Endothelial cell of umbilical vein (primary cell): ENCODE measurements around the gene L3MBTL4. TPM values are rescaled to one million over a fixed set of nuclear protein-coding genes. Genes with fewer than 3 reads are reported as not detected.

ENCODE experiments used
- BruUV-seq: library from RNA; stranded (reverse); fragments of 400-500 nt; replicated peaks from 2 replicates; lab custom pipeline; 2021; lab: Mats Ljungman, UMichigan
- CTCF ChIA-PET: fragments of 300-600, 350-600 bp; sonication (Branson Sonifier 250); formaldehyde crosslinking; loops from one replicate; lab custom pipeline; 2021; ENCODE audit warnings: antibody characterized with exemption, inconsistent platforms; lab: Charles Lee
- POLR2A ChIA-PET: fragments of 300-600, 350-600 bp; sonication (Branson Sonifier 250); formaldehyde crosslinking; loops from one replicate; lab custom pipeline; 2021; ENCODE audit warnings: antibody characterized with exemption, inconsistent platforms; lab: Charles Lee
- DNase-seq: peaks from one replicate; pipeline ENCODE4 v3.0.0-alpha.2; 2011; ENCODE audit warnings: low read depth, low spot score
- FAIRE-seq: peaks from 2 replicates; lab custom pipeline; 2011; peaks lifted over from hg19 to GRCh38; lab: Jason Lieb, UNC
- H2AFZ ChIP-seq: 2 replicates; pipeline ENCODE4 v1.6.0; 2012; ENCODE audit warnings: low read depth, low read length, control low read depth, inconsistent platforms
- H3K27ac ChIP-seq: 2 replicates; pipeline ENCODE4 v1.5.1; 2011; ENCODE audit warnings: low read depth, mild to moderate bottlenecking, control low read depth, low read length, moderate library complexity; ENCODE audit not compliant: insufficient read depth
- H3K27me3 ChIP-seq, 2 experiments: 2 replicates each; pipeline versions ENCODE4 v1.6.0 to v1.6.1; 2011; ENCODE audit warnings: low read length in 2 of 2, mixed read lengths in 1 of 2; ENCODE audit not compliant: control insufficient read depth in 2 of 2, insufficient read depth in 2 of 2
- H3K36me3 ChIP-seq, 2 experiments: 2 replicates in 1 of 2; 3 replicates in 1 of 2; pipeline ENCODE4 v1.5.1; 2011; ENCODE audit warnings: low read length in 2 of 2, mild to moderate bottlenecking in 1 of 2, moderate library complexity in 1 of 2; ENCODE audit not compliant: control insufficient read depth in 2 of 2, insufficient read depth in 2 of 2; ENCODE audit errors: extremely low read depth in 1 of 2
- H3K4me1 ChIP-seq: 3 replicates; pipeline ENCODE4 v1.5.1; 2011; ENCODE audit warnings: mild to moderate bottlenecking, low read length; ENCODE audit not compliant: control insufficient read depth, insufficient read depth; ENCODE audit errors: extremely low read depth
- H3K4me2 ChIP-seq: 2 replicates; pipeline ENCODE4 v1.6.1; 2011; ENCODE audit warnings: low read length, control low read depth, mixed read lengths; ENCODE audit not compliant: insufficient read depth
- H3K4me3 ChIP-seq, 3 experiments: fragments of 200-600 bp in 1 of 3; sonication (generic), shearing (Covaris generic) in 1 of 3; replicated peaks in 1 of 3; 2 replicates each; pipeline ENCODE4 v1.5.1; 2011 to 2016; ENCODE audit warnings: control low read depth in 3 of 3, low read length in 3 of 3, mild to moderate bottlenecking in 2 of 3, inconsistent platforms in 1 of 3, low read depth in 1 of 3, moderate library complexity in 1 of 3; ENCODE audit not compliant: insufficient read depth in 1 of 3
- H3K79me2 ChIP-seq: 2 replicates; pipeline ENCODE4 v1.6.0; 2012; ENCODE audit warnings: low read length, inconsistent platforms; ENCODE audit not compliant: control insufficient read depth, insufficient read depth
- H3K9ac ChIP-seq: replicated peaks from 2 replicates; pipeline ENCODE3; 2011; ENCODE audit warnings: low read length, control low read depth; ENCODE audit not compliant: insufficient read depth; ENCODE audit errors: extremely low read depth
- H3K9me1 ChIP-seq: replicated peaks from 3 replicates; pipeline ENCODE4 v1.6.0; 2011; ENCODE audit warnings: mild to moderate bottlenecking, low read length; ENCODE audit not compliant: control insufficient read depth, insufficient read depth; ENCODE audit errors: extremely low read depth
- H3K9me3 ChIP-seq: replicated peaks from 2 replicates; pipeline ENCODE4 v1.5.1; 2012; ENCODE audit warnings: low read length, inconsistent platforms; ENCODE audit not compliant: control insufficient read depth, insufficient read depth
- H4K20me1 ChIP-seq: replicated peaks from 2 replicates; pipeline ENCODE3; 2011; ENCODE audit warnings: mild to moderate bottlenecking, low read length; ENCODE audit not compliant: control insufficient read depth, insufficient read depth; ENCODE audit errors: extremely low read depth
- EZH2 ChIP-seq: IDR thresholded peaks from 2 replicates; pipeline ENCODE4 v1.6.1; 2012; ENCODE audit warnings: borderline replicate concordance, low read depth, mild to moderate bottlenecking, moderate library complexity, low read length, inconsistent platforms; ENCODE audit not compliant: severe bottlenecking
- FOS ChIP-seq: IDR thresholded peaks from 2 replicates; pipeline ENCODE4 v1.6.1; 2011; ENCODE audit warnings: mild to moderate bottlenecking, low read length, moderate library complexity, borderline replicate concordance; ENCODE audit not compliant: insufficient read depth
- GATA2 ChIP-seq: IDR thresholded peaks from 2 replicates; pipeline ENCODE4 v1.7.0; 2011; ENCODE audit warnings: low read depth, mild to moderate bottlenecking, moderate library complexity, mixed read lengths, low read length; ENCODE audit not compliant: insufficient read length, insufficient read depth
- JUN ChIP-seq: IDR thresholded peaks from 2 replicates; pipeline ENCODE4 v1.6.1; 2011; ENCODE audit warnings: borderline replicate concordance, low read depth; ENCODE audit not compliant: insufficient read length, insufficient read depth
- MYC ChIP-seq: IDR thresholded peaks from one replicate; pipeline ENCODE4 v1.6.1; 2011; ENCODE audit warnings: mild to moderate bottlenecking, low read depth, low read length
- POLR2A ChIP-seq: IDR thresholded peaks from 2 replicates; pipeline ENCODE4 v1.6.1; 2012; ENCODE audit warnings: low read depth, mild to moderate bottlenecking, control low read depth, low read length
- POLR2AphosphoS5 ChIP-seq: IDR thresholded peaks from 2 replicates; pipeline ENCODE4 v1.6.1; 2012; ENCODE audit warnings: low read depth, mild to moderate bottlenecking, control low read depth, low read length, moderate library complexity; ENCODE audit not compliant: insufficient read depth
- dilution Hi-C: fragments of 300-500 bp; cut with MboI; formaldehyde crosslinking; loops from one replicate; pipeline ENCODE4 v1.15.0; 2019; ENCODE audit warnings: low sequenced_read_pairs; ENCODE audit not compliant: extremely low pct_ligation_motif_present
- intact Hi-C: fragments of 100-400 bp; cut with micrococcal nuclease; formaldehyde crosslinking; loops from one replicate; pipeline ENCODE4 v1.10.0; 2022
- polyA plus RNA-seq, 4 experiments: library from polyadenylated mRNA; depleted of rRNA in 3 of 4; stranded (reverse) in 3 of 4; unstranded in 1 of 4; fragments of >200 nt; gene quantifications; 2 replicates each; pipeline versions ENCODE4 v1.2.1 to v1.2.3, GENCODE V29; 2011 to 2012; ENCODE audit warnings: missing spikeins in 1 of 4
- total RNA-seq: library from RNA; stranded (reverse); gene quantifications from 2 replicates; pipeline ENCODE4 v1.2.3, GENCODE V29; 2021
- TF ChIP-seq, protein P1 (sequence below), 2 donors: IDR thresholded peaks; 1 replicate in 1 of 2; 2 replicates in 1 of 2; pipeline ENCODE4 v1.5.1; 2011; ENCODE audit warnings: low read length in 2 of 2, mild to moderate bottlenecking in 2 of 2, moderate library complexity in 2 of 2, control low read depth in 1 of 2, inconsistent platforms in 1 of 2, low read depth in 1 of 2; ENCODE audit not compliant: insufficient read depth in 1 of 2; ENCODE audit errors: extremely low read depth in 1 of 2
- TF ChIP-seq, protein P2 (sequence below): IDR thresholded peaks from 2 replicates; pipeline ENCODE4 v1.6.1; 2011; ENCODE audit not compliant: insufficient read depth, insufficient read length

Gene L3MBTL4
- total and polyA plus RNA-seq, 2 donors (not counting 3 experiments of a cell fraction or from before 2014, with no cell fraction given) = 0.80 TPM; not detected in 1

DNA sequence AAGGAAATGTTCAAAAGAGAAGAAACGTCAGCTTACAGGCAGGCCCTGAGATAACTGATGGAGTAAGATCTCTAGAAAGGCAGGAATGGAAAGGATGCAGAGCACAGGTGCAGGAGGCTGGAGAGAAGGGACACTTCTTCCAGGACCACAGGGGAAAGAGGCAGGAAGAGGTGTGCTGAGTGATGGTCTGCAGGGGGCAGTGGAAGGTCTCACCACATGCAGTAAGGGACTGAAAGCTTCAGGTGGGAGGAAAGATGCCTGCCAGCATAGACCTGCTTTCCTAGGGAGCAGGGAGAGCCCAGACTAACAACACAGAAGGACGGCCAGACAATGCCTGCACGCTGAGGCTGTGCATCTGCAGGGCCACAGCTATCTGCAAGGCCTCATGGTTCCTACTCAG lies 156.8 kb downstream of the L3MBTL4 start:
- H3K4me3 ChIP-seq = no peak overlapping the region
- no peaks in the 10 kb centered on the region for H3K4me1 ChIP-seq
- ChIA-PET CTCF (no interaction called here), POLR2A (no interaction called here)
- no peak overlapping the region for H3K9ac ChIP-seq
- no peak overlapping the region for H2AFZ ChIP-seq
- H3K36me3 ChIP-seq = no peaks in the 10 kb centered on the region
- H3K27ac ChIP-seq = no peak overlapping the region
- no peak for TF ChIP-seq POLR2AphosphoS5
- TF ChIP-seq EZH2 = no peak
- TF ChIP-seq FOS = no peak
- TF ChIP-seq GATA2 = no peak
- TF ChIP-seq JUN = no peak
- no peak for TF ChIP-seq POLR2A
- TF ChIP-seq, protein P1, sequence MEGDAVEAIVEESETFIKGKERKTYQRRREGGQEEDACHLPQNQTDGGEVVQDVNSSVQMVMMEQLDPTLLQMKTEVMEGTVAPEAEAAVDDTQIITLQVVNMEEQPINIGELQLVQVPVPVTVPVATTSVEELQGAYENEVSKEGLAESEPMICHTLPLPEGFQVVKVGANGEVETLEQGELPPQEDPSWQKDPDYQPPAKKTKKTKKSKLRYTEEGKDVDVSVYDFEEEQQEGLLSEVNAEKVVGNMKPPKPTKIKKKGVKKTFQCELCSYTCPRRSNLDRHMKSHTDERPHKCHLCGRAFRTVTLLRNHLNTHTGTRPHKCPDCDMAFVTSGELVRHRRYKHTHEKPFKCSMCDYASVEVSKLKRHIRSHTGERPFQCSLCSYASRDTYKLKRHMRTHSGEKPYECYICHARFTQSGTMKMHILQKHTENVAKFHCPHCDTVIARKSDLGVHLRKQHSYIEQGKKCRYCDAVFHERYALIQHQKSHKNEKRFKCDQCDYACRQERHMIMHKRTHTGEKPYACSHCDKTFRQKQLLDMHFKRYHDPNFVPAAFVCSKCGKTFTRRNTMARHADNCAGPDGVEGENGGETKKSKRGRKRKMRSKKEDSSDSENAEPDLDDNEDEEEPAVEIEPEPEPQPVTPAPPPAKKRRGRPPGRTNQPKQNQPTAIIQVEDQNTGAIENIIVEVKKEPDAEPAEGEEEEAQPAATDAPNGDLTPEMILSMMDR (IDR thresholded peaks at IDR 0.05; ENCODE audit: extremely low read depth in 1 of 2, insufficient read depth in 1 of 2, low read depth in 1 of 2, low read length in 2 of 2) = no peak
- no peak for TF ChIP-seq MYC
- TF ChIP-seq, protein P2, sequence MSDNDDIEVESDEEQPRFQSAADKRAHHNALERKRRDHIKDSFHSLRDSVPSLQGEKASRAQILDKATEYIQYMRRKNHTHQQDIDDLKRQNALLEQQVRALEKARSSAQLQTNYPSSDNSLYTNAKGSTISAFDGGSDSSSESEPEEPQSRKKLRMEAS = no peak
- H4K20me1 ChIP-seq = no peaks in the 10 kb centered on the region
- H3K27me3 ChIP-seq = no peaks in the 10 kb centered on the region
- no peak overlapping the region for H3K4me2 ChIP-seq
- DNase-seq (no peak), FAIRE-seq (no peak)
- no peaks in the 10 kb centered on the region for H3K79me2 ChIP-seq
- intact Hi-C loops (no loop called here), dilution Hi-C loops (no loop called here)
- H3K9me1 ChIP-seq = no peaks in the 10 kb centered on the region
- no TSS peak for BruUV-seq
- no peaks in the 10 kb centered on the region for H3K9me3 ChIP-seq
